Calu3 (cell line): ENCODE data around the gene RTL3. TPM values are rescaled to one million over a fixed set of nuclear protein-coding genes. Genes with fewer than 3 reads are reported as not detected.

Experiments used
- Bru-seq: library from RNA; stranded (reverse); fragments of 400-500 nt; gene quantifications from one replicate; lab custom pipeline; 2021; lab: Mats Ljungman, UMichigan
- BruChase-seq, 2 experiments: library from RNA; stranded (reverse); fragments of 400-500 nt; gene quantifications; one replicate each; lab custom pipeline; 2021; lab: Mats Ljungman, UMichigan
- BruUV-seq: library from RNA; stranded (reverse); fragments of 400-500 nt; replicated peaks from 2 replicates; lab custom pipeline; 2021; lab: Mats Ljungman, UMichigan
- CTCF ChIA-PET: fragments of 300-600 bp; sonication (Branson Sonifier 250); formaldehyde crosslinking; loops from one replicate; lab custom pipeline; 2022; ENCODE audit warnings: antibody characterized with exemption; lab: Charles Lee
- DNase-seq: peaks from one replicate; pipeline ENCODE4 v3.0.0; 2022
- H3K27ac Mint-ChIP-seq: one replicate; pipeline ENCODE4 v1.8.0; 2022; ENCODE audit warnings: mixed read lengths; ENCODE audit not compliant: unreplicated experiment
- H3K27me3 Mint-ChIP-seq: one replicate; pipeline ENCODE4 v1.8.0; 2022; ENCODE audit warnings: mixed read lengths; ENCODE audit not compliant: unreplicated experiment
- H3K36me3 Mint-ChIP-seq: one replicate; pipeline ENCODE4 v1.8.0; 2022; ENCODE audit warnings: mild to moderate bottlenecking, moderate library complexity, mixed read lengths; ENCODE audit not compliant: insufficient read depth, unreplicated experiment
- H3K4me1 Mint-ChIP-seq: one replicate; pipeline ENCODE4 v1.8.0; 2022; ENCODE audit warnings: mild to moderate bottlenecking, low read depth, mixed read lengths; ENCODE audit not compliant: unreplicated experiment
- H3K4me3 Mint-ChIP-seq: one replicate; pipeline ENCODE4 v1.8.0; 2022; ENCODE audit warnings: mild to moderate bottlenecking, low read depth, moderate library complexity, mixed read lengths; ENCODE audit not compliant: unreplicated experiment
- H3K9me3 Mint-ChIP-seq: one replicate; pipeline ENCODE4 v1.8.0; 2022; ENCODE audit warnings: low read depth, mixed read lengths; ENCODE audit not compliant: unreplicated experiment
- CTCF ChIP-seq: fragments of 200-600 bp; IDR thresholded peaks from one replicate; pipeline ENCODE4 v1.8.0; 2022; ENCODE audit warnings: antibody characterized with exemption; ENCODE audit not compliant: unreplicated experiment
- intact Hi-C: fragments of 100-400 bp; cut with micrococcal nuclease; formaldehyde crosslinking; loops from one replicate; pipeline ENCODE4 v1.10.0; 2022; ENCODE audit not compliant: unreplicated experiment
- long read RNA-seq: library from polyadenylated mRNA; stranded (forward); transcript quantifications from one replicate; pipeline ENCODE4 v2.0.0, GENCODE V29; 2022
- total RNA-seq: library from RNA; stranded (reverse); gene quantifications from 2 replicates; pipeline ENCODE4 v1.2.3, GENCODE V29; 2022

RTL3 gene
- not detected in 2 replicates for total RNA-seq
- Bru-seq, nascent RNA = not detected
- BruChase-seq, experiment 1, labeled RNA remaining after a 6-hour chase = not detected
- not detected for BruChase-seq, experiment 2, labeled RNA remaining after a 2-hour chase
- long read RNA-seq = 0 reads

GRCh38 chrX:78658845-78659744 lies at the start of gene RTL3:
Gene RTL3, minus strand, starts transcription at chrX:78659328. Its CDS starts 908 bp downstream, at chrX:78658420.
- intact Hi-C loops = no loop called here
- no peaks in the 10 kb centered on the region for H3K36me3 Mint-ChIP-seq
- peaks cover 3% of the 10 kb centered on the region for H3K9me3 Mint-ChIP-seq
- no TSS peak for BruUV-seq
- no peak within 1 kb of the TSS for H3K27ac Mint-ChIP-seq
- no peak within 1 kb of the TSS for H3K4me3 Mint-ChIP-seq
- no peak for DNase-seq
- H3K27me3 Mint-ChIP-seq = no peaks in the 10 kb centered on the region
- TF ChIP-seq CTCF = no peak
- CTCF ChIA-PET = no interaction called here
- H3K4me1 Mint-ChIP-seq = no peaks in the 10 kb centered on the region

GRCh38 chrX:78708816-78709215 lies 49.7 kb upstream of the RTL3 start:
- intact Hi-C loops = loop anchor here (1.0 to 10.0 kb wide), 2 partner anchors 114 to 153 kb away; no protein-coding TSS in a partner anchor
- Mint-ChIP-seq H3K9me3 (no peaks in the 10 kb centered on the region), H3K27ac (no peak overlapping the region), H3K4me3 (no peak overlapping the region), H3K36me3 (no peaks in the 10 kb centered on the region), H3K27me3 (no peaks in the 10 kb centered on the region), H3K4me1 (no peaks in the 10 kb centered on the region)
- DNase-seq = no peak
- CTCF ChIA-PET = interaction anchor here (0.8 kb wide), 1 partner anchor 235 kb away, joined by 3 read pairs; no protein-coding TSS in a partner anchor
- TF ChIP-seq CTCF = no peak
- no TSS peak for BruUV-seq

- no peak for TF ChIP-seq CTCF
- intact Hi-C loops = loop anchor here (1.0 to 10.0 kb wide), 2 partner anchors 113 to 152 kb away; no protein-coding TSS in a partner anchor
- no peaks in the 10 kb centered on the region for H3K9me3 Mint-ChIP-seq
- H3K36me3 Mint-ChIP-seq = no peaks in the 10 kb centered on the region
- peak; percentile 16 for DNase-seq
- no peaks in the 10 kb centered on the region for H3K4me1 Mint-ChIP-seq
- no peak overlapping the region for H3K4me3 Mint-ChIP-seq
- CTCF ChIA-PET = interaction anchor here (0.8 kb wide), 1 partner anchor 234 kb away, joined by 3 read pairs; no protein-coding TSS in a partner anchor
- H3K27me3 Mint-ChIP-seq = no peaks in the 10 kb centered on the region
- BruUV-seq = no TSS peak
- H3K27ac Mint-ChIP-seq = no peak overlapping the region
Observed at GRCh38 chrX:78708262-78708661, 49.1 kb upstream of the RTL3 start.

DNA sequence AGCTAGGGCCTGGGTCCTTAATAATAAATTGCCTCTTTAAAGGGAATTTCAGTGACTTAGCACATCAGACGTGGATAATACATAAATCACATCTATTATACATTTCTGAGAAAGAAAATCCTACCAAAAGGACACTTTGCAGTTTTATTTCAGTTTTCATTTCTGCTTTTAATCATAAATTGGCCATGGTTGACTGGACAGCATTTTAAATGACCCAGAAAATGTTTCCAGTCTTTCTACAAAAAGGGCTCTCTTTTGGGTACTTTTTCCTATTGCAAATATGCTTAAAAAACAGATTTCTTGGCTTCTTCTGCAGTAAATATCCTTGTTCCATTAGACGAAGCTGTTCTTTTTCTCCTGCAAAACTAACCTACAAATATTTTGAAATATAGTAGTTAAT lies 46.9 kb upstream of the RTL3 start:
- no peaks in the 10 kb centered on the region for H3K9me3 Mint-ChIP-seq
- H3K27ac Mint-ChIP-seq = no peak overlapping the region
- CTCF ChIA-PET = no interaction called here
- H3K4me1 Mint-ChIP-seq = no peaks in the 10 kb centered on the region
- no peak for DNase-seq
- intact Hi-C loops = loop anchor here (10.0 kb wide), 1 partner anchor 111 kb away; no protein-coding TSS in a partner anchor
- no peak for TF ChIP-seq CTCF
- H3K36me3 Mint-ChIP-seq = no peaks in the 10 kb centered on the region
- H3K4me3 Mint-ChIP-seq = no peak overlapping the region
- H3K27me3 Mint-ChIP-seq = no peaks in the 10 kb centered on the region
- BruUV-seq = no TSS peak
